Activated T-helper 1 cell treated with anti-CD3 and anti-CD28 coated beads, Interleukin-12 subunit alpha, Interleukin-12 subunit beta, Interleukin-2, Interleukin-4 antibody, amounts not matched to agents 30 ng/mL and 10 ng/mL and 1 ng/mL, durations not matched to agents 14 hours and 24 hours and 36 hours (primary cell): Measurements from ENCODE around the gene ATOH8. TPM values are rescaled to one million over a fixed set of nuclear protein-coding genes. Genes with fewer than 3 reads are reported as not detected.

Source experiments
- DNase-seq: peaks from one replicate; pipeline ENCODE4 v3.0.0; 2021; ENCODE audit warnings: low spot score
- H3K27ac Mint-ChIP-seq: one replicate; pipeline ENCODE4 v1.8.0; 2021; ENCODE audit warnings: mild to moderate bottlenecking, mixed read lengths
- H3K27me3 Mint-ChIP-seq: one replicate; pipeline ENCODE4 v1.8.0; 2022; ENCODE audit warnings: mild to moderate bottlenecking, moderate library complexity, mixed read lengths; ENCODE audit not compliant: insufficient read depth
- H3K36me3 Mint-ChIP-seq: one replicate; pipeline ENCODE4 v1.8.0; 2021; ENCODE audit warnings: low read depth, mixed read lengths
- H3K4me1 Mint-ChIP-seq: one replicate; pipeline ENCODE4 v1.8.0; 2021; ENCODE audit warnings: low read depth, mixed read lengths
- H3K4me3 Mint-ChIP-seq: one replicate; pipeline ENCODE4 v1.8.0; 2021; ENCODE audit warnings: mild to moderate bottlenecking, moderate library complexity, mixed read lengths
- H3K9me3 Mint-ChIP-seq: one replicate; pipeline ENCODE4 v1.8.0; 2021; ENCODE audit warnings: mixed read lengths
- intact Hi-C: fragments of 100-400 bp; cut with micrococcal nuclease; formaldehyde crosslinking; loops from one replicate; pipeline ENCODE4 v1.15.1; 2024
- total RNA-seq: library from RNA; stranded (reverse); gene quantifications from 2 replicates; pipeline ENCODE4 v1.2.3, GENCODE V29; 2022

Gene ATOH8
- total RNA-seq, 1 donor from 2014 or later, result 0.47 TPM

DNA sequence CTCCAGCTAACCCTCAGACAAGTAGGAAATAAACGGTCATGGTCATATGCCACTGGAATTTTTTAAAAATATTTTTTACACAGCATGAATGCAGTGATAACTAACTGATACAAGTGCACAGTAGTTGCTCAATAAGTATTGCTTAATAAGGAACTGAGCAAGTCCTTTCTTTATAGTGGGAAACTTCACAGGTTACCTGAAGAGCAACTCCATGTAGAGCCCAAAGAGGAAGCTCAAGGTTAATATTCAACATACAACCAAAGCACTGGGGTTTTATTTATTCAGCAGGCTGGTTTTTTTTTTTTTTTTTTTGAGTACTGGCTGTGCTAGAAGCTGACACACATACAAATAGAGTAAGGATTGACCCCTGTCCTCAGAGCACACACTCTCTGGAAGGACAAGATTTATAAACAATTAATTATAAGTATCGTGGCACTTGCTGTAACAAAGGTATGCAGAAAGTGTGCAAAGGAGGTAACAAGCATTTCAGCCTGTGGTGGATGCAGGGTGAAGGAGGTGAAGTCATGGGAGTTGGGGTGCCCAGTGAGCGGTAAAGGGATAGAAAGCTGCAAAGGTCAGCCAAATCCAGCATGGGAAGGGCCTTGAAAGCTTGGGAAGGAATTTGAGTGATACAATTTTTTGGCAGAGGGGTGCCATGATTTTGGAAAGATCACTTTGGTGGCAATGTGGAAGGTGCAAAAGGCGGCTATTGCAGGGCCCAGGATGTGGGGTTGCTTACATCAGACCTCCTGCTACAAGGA is 52.7 kb downstream of the ATOH8 start:
- Mint-ChIP-seq H3K27ac (no peak overlapping the region), H3K36me3 (no peaks in the 10 kb centered on the region), H3K9me3 (no peaks in the 10 kb centered on the region), H3K4me1 (peaks cover 13% of the 10 kb centered on the region), H3K27me3 (peaks cover 18% of the 10 kb centered on the region), H3K4me3 (no peak overlapping the region)
- intact Hi-C loops, result no loop called here
- DNase-seq, result no peak

DNA sequence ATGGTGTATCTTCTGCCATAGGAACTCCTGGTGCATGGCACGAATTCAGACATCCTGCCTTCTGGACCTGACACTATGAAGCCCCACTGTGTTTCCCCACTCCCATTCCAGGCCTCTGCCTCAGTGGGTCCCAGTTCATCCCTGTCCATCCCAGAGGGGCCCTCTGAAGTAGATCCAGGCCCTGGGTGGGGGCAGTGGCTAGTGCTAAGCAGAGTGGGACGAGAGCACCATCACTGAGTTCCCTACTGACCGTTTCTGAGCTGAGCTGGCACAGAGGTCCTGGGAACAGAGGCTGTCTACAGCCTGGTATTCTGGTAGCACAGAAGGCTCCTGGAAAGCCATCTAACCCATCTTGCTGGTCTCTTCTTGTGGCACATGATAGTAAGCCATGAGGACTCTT is 54.0 kb downstream of the ATOH8 start:
- Mint-ChIP-seq H3K36me3 (no peaks in the 10 kb centered on the region), H3K27me3 (peaks cover 18% of the 10 kb centered on the region), H3K4me1 (peaks cover 13% of the 10 kb centered on the region), H3K27ac (no peak overlapping the region), H3K9me3 (no peaks in the 10 kb centered on the region), H3K4me3 (no peak overlapping the region)
- DNase-seq, result no peak
- intact Hi-C loops, result no loop called here

DNA sequence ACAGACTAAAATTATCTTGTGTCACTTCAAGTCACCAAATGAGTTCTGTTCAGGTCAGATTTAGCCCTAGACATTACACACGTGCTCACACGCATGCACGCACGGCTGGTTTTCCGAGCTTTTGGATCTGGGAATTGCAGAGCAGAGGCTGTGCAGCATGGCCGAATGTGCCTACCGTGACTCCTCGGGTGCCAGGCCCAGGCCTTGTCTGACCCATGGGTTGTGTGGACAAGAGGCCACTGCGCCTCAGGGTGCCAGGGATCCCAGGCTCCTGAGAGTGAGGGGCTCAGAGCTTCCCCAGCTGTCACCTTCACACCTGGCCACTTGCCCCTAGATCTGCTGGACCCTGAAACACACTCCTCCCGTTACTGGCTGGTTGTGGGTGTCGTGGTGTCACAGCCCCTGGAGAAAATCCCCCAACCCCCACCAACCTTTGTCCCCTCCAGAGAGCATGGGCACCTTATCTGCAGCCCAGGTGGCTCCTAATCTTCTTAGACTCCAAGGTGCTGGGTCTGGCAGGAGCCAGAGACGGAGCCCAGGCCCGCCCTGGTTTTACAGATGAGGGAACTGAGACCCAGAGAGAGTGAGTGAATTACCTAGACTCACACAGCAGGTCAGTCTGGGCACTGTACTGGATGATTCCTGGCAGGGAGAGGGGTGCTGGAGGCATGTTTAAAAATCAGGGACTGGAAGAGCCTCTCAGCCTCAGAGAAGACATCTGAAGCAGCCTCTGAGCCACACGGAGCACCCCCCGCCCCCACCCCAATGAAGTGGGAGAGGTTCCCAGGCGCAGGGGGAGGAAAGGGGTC is 56.8 kb downstream of the ATOH8 start:
- no peak overlapping the region for H3K4me3 Mint-ChIP-seq
- intact Hi-C loops, result no loop called here
- peaks cover 8% of the 10 kb centered on the region for H3K4me1 Mint-ChIP-seq
- no peaks in the 10 kb centered on the region for H3K36me3 Mint-ChIP-seq
- DNase-seq, result no peak
- no peaks in the 10 kb centered on the region for H3K9me3 Mint-ChIP-seq
- no peak overlapping the region for H3K27ac Mint-ChIP-seq
- peaks cover 23% of the 10 kb centered on the region for H3K27me3 Mint-ChIP-seq

DNA sequence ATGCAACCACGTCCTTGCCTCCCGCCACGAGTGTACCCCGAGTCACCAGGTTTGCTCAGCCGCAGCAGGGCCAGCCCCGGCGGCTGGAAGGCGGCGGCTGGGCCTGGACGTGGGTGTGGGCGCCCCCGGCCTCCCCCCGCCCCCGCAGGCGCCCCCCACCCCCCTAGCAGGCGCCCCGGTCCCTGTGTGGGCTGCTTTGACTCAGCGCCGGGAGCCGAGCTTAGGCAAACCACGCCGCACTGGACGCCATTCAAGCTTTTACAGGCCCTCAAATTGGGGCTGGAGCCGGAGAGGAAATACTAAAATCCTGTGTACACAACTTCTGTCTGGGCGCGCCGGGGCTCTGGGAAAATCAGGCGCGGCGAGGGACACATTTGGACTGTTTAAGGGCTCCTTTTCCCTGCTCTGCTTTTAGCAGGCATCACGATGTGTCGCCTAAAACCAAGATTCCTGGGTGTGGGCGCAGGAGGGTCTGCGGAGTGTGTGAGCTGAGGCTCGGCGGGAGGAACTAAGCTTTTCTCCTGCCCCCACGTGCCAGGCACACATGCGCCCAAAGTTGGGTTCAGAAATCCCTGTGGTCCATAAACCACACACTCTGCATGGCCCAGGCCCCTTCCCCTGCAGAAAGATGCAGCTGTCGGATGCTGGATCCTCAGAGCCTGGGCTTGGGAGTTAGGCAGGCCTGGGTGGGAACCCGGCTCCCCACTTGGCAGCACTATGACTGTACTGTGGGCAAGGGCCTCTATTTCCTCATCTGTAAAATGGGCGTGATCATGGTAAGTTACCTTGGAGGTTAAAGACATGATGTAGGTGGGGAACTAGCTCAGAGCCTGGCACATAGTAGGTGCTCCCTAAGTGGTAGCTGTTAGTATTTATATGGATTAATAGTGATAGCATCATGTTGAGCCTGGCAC is 57.6 kb downstream of the ATOH8 start:
- no peak for DNase-seq
- H3K27me3 Mint-ChIP-seq, result peaks cover 27% of the 10 kb centered on the region
- intact Hi-C loops, result no loop called here
- no peak overlapping the region for H3K27ac Mint-ChIP-seq
- no peak overlapping the region for H3K4me3 Mint-ChIP-seq
- no peaks in the 10 kb centered on the region for H3K9me3 Mint-ChIP-seq
- peaks cover 8% of the 10 kb centered on the region for H3K4me1 Mint-ChIP-seq
- H3K36me3 Mint-ChIP-seq, result no peaks in the 10 kb centered on the region

DNA sequence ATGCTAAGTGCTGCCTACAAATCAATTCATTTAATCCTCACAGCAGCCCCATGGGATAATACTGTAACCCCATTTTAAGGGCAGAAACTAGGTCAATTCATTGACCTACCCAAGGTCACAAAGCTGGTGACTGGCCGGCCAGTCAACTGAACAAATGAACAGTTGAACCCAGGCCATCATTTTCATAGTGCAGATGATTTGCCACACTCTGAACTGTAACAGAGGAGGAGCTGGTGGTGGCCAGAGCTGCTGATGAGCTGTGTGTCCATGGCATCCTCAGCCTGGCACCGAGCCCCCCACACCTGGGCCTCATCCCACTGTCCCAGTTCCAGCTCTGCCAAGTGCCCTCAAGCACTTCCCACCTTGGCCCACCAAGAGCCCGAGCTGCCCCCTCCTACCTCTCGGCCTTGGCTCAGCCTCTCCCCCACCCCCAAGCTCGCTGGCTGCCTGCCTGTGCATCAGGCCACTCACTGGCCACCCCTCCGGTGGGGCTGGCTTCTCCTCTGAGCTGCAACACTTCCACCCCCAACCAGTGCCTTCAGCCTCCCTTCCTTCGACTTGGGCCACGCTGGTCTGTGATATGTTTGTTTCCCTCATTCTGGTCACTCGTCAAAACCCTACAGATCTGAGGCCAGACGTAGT is 58.4 kb downstream of the ATOH8 start:
- Mint-ChIP-seq H3K4me3 (no peak overlapping the region), H3K4me1 (peaks cover 8% of the 10 kb centered on the region), H3K9me3 (no peaks in the 10 kb centered on the region), H3K27me3 (peaks cover 26% of the 10 kb centered on the region), H3K36me3 (no peaks in the 10 kb centered on the region), H3K27ac (no peak overlapping the region)
- intact Hi-C loops, result no loop called here
- no peak for DNase-seq

DNA sequence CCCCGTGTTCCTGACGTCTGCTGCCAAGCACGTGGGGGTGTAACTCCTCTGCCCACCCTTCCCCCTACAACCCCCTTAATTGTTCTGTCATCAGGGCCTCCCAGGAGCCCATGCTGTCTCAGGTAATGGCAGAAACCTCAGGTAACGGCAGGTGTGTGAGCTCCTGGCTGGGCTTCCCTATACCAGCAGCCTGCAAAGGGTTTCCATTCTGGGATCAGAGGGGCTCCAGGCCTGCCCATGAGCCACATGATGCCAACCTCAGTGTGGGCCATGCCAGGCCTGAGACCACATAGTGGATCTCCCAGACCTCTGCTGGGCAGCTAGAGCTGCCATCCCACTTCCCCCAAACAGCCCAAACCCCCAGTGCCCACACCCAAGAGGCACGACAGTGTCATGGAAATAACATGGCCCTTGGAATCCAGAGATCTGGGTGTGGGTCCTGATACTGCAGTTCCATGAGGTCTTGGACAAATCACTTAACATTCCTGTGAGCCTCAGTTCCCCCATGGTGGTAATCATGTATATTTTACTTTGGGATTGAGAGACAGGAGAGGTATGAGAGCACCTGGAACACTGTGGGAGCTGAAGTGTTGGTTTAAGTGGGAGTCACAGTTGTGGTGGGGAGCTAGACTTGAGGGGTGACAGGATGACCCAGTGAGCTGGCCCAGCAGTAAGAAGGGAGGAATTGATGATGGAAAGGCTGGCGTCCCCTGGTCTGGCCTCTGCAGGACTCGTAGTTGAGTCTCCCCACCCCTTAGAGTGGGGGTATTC is 59.6 kb downstream of the ATOH8 start:
- no peaks in the 10 kb centered on the region for H3K36me3 Mint-ChIP-seq

DNA sequence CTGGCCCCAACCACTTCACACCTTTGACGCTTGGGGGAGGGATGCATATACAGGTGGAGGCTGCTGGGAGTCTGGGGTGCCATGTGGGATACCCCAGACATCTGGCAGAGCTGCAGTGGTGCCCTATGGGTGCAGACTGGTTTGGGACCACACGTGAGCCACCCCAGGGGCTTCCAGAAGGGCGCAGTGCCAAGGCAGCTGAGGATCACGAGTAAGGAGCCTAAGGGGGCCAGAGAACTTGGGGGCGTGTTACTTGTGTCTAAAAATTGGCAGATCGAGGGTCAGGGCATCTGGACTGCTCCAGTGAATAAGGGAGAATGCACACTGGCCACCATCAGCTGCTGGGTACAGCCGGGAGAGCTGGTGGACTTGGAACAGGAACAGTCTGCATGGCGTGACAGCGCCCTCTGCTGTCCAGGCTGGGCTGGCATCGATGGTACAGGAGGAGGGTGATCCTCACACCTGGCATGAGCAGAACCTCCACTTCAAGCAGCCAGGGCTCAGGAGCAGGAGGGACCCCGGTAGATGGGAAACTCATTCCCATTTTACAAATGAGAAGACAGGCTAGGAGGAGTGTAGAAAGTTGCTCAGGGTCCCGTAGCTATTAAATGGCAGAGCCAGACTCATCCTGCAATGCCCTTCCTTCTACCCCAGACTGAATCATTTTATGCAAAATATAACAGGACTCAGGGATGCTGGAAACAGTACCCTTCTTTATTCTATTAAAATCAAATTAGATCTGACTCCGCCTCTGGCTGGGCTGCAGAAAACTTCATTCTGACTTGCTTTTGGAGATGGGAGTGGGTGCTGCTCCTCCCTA is 60.4 kb downstream of the ATOH8 start:
- H3K9me3 Mint-ChIP-seq, result no peaks in the 10 kb centered on the region
- no peaks in the 10 kb centered on the region for H3K36me3 Mint-ChIP-seq
- H3K4me1 Mint-ChIP-seq, result peaks cover 8% of the 10 kb centered on the region
- H3K27me3 Mint-ChIP-seq, result peaks cover 35% of the 10 kb centered on the region
- intact Hi-C loops, result loop anchor here (1.0 kb wide), 4 partner anchors 64 to 177 kb away; no protein-coding TSS in a partner anchor
- DNase-seq, result peak; percentile 74
- H3K4me3 Mint-ChIP-seq, result no peak overlapping the region
- no peak overlapping the region for H3K27ac Mint-ChIP-seq

More for the DNA sequence above, 59.6 kb downstream of the ATOH8 start:
- DNase-seq, result no peak
- intact Hi-C loops, result no loop called here
- Mint-ChIP-seq H3K9me3 (no peaks in the 10 kb centered on the region), H3K27me3 (peaks cover 31% of the 10 kb centered on the region), H3K4me1 (peaks cover 8% of the 10 kb centered on the region), H3K27ac (no peak overlapping the region), H3K4me3 (no peak overlapping the region)

DNA sequence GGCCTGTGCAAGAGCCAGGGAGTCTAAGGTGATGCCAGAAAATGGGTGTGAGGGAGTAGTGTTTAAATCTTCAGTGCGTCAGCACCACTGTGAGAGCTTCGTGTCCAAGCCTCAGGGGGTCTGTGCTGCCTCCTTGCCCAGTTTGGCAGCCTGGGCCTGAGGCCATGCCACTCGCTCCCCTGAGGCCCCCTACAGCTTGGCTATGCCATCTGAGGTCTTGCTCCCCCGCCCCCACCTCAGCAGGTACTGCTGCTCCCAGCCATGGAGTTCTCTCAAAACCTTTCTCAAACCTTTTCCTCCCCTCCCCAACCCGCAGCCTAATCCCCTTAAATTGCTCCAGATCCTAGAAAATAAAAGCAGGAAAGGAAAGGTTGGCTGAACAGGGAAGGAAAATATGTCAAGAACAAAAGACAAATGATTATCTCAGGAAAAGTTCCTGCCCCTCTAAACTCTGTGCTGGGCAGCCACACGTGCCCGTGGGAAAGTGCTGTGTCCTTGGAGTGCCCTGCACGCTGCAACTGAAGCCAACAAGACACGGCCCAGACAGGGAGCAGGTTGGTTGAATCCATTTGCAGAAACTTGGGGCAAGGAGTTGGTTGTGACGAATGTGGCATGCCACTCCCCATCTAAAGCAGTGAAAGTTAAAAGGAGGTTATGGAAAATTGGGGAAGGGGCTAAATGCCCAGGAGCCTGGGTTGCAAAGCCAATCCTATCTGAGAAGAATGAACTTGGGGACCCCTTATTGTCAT is 61.2 kb downstream of the ATOH8 start:
- no peaks in the 10 kb centered on the region for H3K9me3 Mint-ChIP-seq
- intact Hi-C loops, result loop anchor here (1.0 kb wide), 4 partner anchors 65 to 178 kb away; no protein-coding TSS in a partner anchor
- DNase-seq, result no peak
- no peak overlapping the region for H3K4me3 Mint-ChIP-seq
- H3K27ac Mint-ChIP-seq, result no peak overlapping the region
- no peaks in the 10 kb centered on the region for H3K36me3 Mint-ChIP-seq
- H3K4me1 Mint-ChIP-seq, result peaks cover 8% of the 10 kb centered on the region
- peaks cover 32% of the 10 kb centered on the region for H3K27me3 Mint-ChIP-seq

DNA sequence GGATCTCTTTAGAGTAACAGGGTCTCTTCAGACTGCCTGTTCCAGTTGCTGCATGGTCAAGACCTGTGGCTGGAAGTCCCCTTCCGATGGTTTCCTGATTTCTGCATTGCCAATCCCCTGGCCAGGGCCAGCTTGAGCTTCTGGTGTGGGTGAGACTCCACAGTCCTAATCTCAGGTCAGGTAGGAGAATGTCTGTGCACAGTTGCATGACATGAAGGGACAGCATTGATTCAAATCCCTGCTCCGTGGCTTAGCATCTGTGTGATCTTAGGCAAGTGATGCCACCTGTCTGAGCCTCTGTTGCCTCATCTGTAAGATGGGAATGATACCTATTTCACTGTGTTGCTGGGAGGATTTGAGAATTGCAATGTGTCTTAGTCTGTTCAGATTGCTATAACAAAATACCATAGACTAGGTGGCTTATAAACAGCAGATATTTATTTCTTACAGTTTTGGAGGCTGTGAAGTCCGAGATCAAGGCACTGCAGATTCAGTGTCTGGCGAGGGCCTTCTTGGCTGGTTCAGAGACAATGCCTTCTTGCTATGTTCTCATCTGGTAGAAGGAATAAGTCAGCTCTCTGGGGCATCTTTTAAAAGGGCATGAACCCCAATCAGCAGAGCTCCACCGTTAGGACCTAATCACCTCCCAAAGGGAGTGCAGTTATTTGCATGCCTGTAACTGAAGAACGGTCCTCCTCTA is 66.2 kb downstream of the ATOH8 start:
- Mint-ChIP-seq H3K36me3 (no peaks in the 10 kb centered on the region), H3K4me1 (no peaks in the 10 kb centered on the region), H3K27ac (no peak overlapping the region), H3K27me3 (peaks cover 50% of the 10 kb centered on the region), H3K4me3 (no peak overlapping the region), H3K9me3 (no peaks in the 10 kb centered on the region)
- intact Hi-C loops, result no loop called here
- DNase-seq, result no peak

DNA sequence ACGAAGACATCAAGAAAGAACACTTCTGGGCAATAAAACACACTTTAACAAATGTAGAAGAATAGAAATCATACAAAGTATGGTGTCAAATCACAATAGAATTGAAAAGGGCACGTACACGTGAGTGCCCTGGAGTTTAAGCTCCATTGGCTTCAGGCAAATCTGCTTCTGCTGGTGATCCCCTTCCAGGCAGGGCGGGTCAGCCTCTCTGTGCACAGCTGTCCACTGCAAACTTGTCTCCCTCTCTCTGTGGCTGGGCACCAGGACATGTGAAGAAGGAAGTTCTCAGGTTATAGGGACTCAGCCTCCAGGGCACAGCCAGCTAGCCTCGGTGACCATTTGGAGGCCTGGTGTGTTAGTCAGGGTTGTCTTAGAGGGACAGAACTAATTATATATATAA is 69.0 kb downstream of the ATOH8 start:
- H3K4me3 Mint-ChIP-seq, result no peak overlapping the region
- H3K27ac Mint-ChIP-seq, result no peak overlapping the region
- peaks cover 10% of the 10 kb centered on the region for H3K4me1 Mint-ChIP-seq
- no peaks in the 10 kb centered on the region for H3K36me3 Mint-ChIP-seq
- H3K27me3 Mint-ChIP-seq, result peaks cover 39% of the 10 kb centered on the region
- DNase-seq, result no peak
- intact Hi-C loops, result no loop called here
- H3K9me3 Mint-ChIP-seq, result no peaks in the 10 kb centered on the region
